OCI-LY7 (cell line): ENCODE measurements around the gene TSPAN5.

Source experiments
- EZH2phosphoT487 ChIP-seq: fragments of 200-600 bp; sonication (generic); IDR thresholded peaks from 2 replicates; pipeline ENCODE4 v1.6.1; 2018; ENCODE audit warnings: low read depth, borderline replicate concordance, mild to moderate bottlenecking, mixed run types, antibody characterized with exemption, low read length, moderate library complexity, mixed read lengths
- TF ChIP-seq, protein P1 (sequence below): fragments of 200-600 bp; sonication (generic); conservative IDR thresholded peaks from 2 replicates; pipeline ENCODE4 v1.5.1; 2014; ENCODE audit warnings: mild to moderate bottlenecking, antibody characterized with exemption, low read length, moderate library complexity, mixed read lengths

DNA sequence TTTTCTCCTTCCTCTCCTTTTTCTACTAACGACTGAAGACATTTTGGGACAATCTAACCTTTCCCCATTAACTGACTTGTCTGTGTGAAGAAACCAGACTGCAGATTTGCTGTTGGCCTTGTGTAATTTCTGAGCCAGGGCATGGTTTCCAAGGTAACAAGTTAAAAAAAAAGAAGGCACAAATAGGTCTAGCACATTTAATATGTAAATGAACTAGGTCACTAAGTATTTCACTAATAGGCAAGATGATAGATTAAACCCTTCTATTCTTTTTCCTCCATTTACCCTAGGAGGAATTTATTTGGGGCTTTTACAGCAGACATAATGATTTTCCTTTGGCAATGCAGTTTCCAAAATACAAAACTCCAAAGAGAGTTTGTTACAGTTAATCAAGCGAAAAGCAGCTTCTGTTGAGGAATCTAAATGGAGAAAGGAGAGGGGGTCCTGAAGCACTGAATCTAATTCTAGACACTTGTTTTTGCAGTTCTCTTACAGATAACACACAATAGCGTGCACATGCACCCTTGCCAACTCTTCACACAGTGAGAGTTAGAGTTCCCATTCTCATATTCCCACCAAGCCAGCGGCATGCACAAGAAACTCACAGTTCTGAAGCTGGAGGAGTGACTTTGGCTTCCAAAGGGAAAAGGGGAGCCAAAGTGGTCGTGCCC, 72.0 kb downstream of the TSPAN5 start:
- TF ChIP-seq, protein P1, sequence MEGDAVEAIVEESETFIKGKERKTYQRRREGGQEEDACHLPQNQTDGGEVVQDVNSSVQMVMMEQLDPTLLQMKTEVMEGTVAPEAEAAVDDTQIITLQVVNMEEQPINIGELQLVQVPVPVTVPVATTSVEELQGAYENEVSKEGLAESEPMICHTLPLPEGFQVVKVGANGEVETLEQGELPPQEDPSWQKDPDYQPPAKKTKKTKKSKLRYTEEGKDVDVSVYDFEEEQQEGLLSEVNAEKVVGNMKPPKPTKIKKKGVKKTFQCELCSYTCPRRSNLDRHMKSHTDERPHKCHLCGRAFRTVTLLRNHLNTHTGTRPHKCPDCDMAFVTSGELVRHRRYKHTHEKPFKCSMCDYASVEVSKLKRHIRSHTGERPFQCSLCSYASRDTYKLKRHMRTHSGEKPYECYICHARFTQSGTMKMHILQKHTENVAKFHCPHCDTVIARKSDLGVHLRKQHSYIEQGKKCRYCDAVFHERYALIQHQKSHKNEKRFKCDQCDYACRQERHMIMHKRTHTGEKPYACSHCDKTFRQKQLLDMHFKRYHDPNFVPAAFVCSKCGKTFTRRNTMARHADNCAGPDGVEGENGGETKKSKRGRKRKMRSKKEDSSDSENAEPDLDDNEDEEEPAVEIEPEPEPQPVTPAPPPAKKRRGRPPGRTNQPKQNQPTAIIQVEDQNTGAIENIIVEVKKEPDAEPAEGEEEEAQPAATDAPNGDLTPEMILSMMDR = no peak
- no peak for TF ChIP-seq EZH2phosphoT487
